ENCODE data around the gene AKT3.

Gene AKT3

DNA sequence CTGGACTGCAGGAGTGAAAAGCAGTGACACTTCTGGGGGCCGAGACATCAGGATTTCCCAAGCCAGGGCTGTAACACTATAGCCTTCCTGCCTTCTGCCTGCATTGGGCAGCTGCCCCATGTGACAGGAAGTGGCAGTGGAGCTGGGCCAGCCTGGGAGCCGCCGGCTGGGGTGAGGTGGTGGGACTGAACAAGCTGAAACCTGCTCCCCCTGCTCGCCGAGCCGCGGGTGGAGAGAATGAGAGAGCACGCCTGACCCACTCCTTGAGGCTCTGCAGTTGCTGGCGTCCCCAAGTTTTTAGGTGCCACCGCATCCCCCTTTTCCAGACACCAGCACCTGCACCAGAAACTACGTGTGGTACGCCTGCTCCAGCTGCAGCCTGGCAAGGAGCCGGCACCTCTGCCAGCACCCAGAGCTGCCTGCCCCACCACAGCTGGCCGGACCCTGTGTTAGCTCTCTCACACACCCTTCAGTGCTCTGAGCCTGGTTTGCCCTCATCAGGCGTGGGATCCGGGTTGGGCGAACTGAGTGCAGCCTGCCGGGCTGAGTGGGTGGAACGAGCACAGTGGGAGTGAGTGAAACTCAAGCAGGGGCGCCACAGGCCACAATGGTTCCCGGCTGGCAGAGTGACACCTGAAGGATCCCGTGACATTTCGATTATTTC lies 119.4 kb downstream of the AKT3 start:
- DNase-seq, result no peak

- no peak for DNase-seq
Measured at GRCh38 chr1:243729956-243730355, 120.1 kb downstream of the AKT3 start.

GRCh38 chr1:243727503-243728203 lies 122.4 kb downstream of the AKT3 start:
- no peak for DNase-seq

GRCh38 chr1:243726806-243727502 lies 123.1 kb downstream of the AKT3 start:
- DNase-seq, result no peak

DNA sequence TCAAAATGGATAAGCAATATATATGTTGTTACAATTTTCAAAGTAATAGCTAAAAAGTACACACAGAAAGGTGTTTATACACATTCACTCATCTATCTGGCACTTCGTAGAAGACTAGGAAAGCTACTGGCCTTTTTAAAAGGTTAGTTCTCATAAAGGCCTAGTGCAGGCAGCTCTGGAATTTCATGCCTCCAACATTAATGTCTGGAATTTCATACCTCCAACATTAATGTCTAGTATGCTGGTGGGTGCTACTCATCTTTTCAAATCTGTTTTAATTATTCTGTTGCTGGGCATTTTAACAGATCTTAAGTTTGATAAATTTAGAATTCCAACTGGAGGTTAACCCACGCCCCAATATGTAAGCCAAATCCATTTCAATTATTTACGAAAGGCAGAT lies 124.2 kb downstream of the AKT3 start:
- DNase-seq, result no peak

DNA sequence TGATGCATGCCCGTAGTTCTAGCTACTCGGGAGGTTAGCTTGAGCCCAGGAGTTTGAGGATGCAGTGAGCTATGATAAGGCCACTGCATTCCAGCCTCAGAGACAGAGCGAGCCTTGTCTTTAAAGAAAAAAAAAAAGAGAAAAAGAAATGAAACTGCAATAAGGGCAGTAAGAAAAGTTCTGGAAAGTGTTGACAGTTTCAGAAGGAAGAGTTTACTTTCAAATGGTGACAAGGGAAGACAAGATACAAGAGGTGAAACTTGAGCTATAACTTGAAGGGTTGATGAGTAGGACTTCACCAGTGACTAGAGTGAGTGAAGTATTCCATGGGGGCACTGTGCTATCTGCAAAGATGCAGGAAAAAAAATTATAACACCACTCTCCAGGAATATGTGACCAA lies 125.0 kb downstream of the AKT3 start:
- DNase-seq, result no peak

GRCh38 chr1:243723458-243724043 lies 126.5 kb downstream of the AKT3 start:
- DNase-seq, result no peak

DNA sequence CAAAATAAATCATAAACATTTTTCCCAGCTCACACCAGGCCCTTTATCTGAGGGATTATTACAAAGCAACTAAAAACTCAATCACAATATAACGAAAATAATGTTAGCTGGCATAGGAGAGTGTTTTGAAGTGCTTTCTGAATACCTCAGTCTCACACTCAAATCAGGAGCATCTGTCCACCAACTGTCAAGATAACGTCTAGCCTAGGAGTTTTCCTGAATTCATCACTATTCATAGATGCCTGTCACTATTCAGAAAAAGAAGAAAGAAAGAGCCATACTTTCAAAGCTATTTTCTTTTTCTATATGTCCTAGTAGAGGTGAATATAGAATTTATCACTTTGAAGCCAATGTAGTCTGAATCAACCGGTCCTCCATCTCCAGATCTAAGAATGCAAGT lies 127.0 kb downstream of the AKT3 start:
- no peak for DNase-seq

DNA sequence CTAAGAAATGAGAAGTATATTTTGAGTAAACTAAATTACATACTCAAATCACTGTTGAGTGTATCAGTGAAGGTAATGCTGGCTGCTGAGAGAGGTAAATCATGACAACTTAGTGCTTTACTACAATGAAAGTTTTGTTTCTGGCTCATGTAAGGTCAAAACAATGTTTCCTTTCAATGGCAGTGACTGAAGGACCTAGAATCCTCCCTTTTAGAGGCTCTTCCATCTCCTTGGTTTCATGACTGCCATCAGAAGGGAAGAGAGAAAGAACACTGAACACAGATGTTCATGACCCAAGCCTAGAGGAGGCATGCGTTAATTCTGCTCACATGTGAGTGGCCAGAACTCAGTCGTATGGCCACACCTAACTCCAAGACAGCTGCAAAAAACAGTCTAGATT lies 130.6 kb downstream of the AKT3 start:
- DNase-seq, result no peak

GRCh38 chr1:243718893-243719292 lies 131.2 kb downstream of the AKT3 start:
- no peak for DNase-seq

DNA sequence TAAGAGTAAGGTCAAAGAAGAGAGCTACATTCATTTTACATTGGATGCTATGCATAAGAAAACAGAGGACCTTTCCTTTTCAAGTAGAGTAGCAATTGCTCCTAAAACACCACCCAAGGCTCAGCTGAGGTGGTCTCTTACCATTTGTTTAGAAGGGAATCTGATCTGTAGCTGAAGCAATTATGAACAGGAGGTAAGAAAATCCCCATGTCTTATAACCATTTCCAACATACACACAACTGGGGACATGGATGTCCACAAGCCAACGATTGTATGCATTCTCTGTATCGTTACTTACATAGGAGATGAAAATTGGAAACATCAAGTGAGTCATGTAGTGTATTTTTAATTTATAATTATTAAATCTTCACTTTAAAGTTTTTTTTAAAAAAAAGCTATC lies 132.0 kb downstream of the AKT3 start:
- no peak for DNase-seq

GRCh38 chr1:243716906-243717305 lies 133.1 kb downstream of the AKT3 start:
- no peak for DNase-seq

- DNase-seq, result no peak
Measured at GRCh38 chr1:243715285-243715684, 134.8 kb downstream of the AKT3 start.

DNA sequence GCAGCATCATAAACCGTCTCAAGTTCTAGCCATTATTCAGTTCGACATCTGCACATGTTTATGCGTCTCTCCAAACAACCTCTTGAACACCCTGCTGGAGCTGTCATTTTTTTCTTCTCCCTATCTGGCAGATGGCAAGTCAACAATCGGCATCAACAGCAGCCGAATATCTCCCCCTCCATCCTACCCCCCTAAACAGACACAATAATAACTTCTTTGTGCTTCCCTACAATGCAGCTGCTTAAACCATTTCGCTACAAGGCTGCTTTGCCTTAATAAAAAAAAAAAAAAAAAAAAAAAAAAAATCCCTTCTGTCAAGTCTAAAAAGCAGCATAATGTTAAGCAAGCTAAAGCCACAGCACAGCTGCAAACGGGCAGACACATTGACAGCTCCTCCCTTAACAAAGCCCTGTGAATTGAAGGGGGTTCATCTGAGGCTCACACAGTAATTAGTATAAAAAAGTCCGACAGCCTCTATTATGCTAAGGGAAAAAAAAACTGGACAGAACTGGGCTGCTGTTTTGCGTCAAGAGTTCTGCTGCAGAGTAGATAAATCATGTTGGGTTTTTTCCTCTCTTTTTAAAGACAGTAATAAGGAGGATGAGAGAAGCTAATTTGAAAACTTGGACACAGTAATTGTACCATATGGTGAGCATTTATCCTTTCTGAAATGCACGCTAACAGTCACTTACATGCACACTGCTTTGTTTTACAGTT lies 136.4 kb downstream of the AKT3 start:
- DNase-seq, result no peak

GRCh38 chr1:243712941-243713340 lies 137.1 kb downstream of the AKT3 start:
- no peak for DNase-seq

GRCh38 chr1:243712242-243712641 lies 137.8 kb downstream of the AKT3 start:
- no peak for DNase-seq

- no peak for DNase-seq
Measured at GRCh38 chr1:243710467-243710866, 139.6 kb downstream of the AKT3 start.

GRCh38 chr1:243708210-243708609 lies 141.8 kb downstream of the AKT3 start:
- no peak for DNase-seq

DNA sequence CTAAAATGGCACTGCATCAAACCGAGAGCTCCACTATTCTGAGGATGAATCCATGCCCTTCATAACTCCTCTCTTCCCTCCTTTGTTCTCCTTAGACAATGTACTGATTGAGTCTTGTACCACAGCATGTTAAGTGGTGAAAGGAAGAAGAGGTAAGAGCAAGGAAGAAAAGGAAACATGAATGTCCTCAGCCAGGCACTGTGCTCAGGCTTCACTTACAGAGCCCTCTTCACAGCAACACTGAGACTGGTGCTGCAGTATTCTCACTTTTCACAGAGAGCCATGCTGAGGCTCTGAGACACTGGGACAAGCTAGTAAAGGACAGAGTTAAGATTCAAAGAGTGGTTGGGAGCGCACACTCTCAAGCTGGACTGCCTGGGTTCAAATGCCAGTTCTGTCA lies 143.5 kb downstream of the AKT3 start:
- no peak for DNase-seq

DNA sequence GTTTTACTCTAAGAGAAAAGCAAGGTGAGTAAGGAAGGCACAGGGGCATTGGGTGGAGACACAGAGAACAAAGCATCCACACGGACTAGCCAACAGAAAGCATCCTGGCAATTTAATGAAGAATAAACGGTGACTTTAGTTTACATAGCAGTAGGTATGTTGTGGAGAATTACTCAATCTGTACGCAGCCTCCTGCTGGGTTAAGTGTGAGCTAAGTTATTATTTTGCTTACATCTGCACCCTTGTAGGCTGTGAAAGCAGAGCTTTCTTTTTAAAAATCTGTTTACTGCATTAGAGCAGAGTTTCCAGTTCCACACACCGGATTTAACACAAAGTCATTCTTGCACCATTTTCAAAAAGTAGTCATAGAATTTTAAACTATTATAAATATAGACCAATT lies 144.5 kb downstream of the AKT3 start:
- no peak for DNase-seq

GRCh38 chr1:243701872-243702271 lies 148.2 kb downstream of the AKT3 start:
- no peak for DNase-seq

DNA sequence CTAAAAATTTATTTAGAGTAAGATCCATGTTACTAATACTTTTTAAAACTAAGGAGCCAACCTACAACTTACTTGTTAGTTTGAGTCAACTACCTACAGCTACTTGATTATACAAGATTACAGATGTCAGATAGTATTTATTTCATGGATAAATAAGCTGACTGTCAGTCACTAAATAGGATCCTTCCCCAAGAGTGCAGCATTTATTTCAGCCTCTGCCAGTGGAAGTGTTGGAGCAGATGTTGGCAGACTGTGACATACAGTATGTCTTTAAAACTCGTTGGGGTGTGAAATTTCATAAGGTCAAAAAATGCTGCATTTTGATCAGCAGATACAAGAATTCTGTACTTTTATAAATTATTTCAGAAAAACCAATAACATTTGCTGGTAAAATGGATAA lies 156.2 kb downstream of the AKT3 start:
- no peak for DNase-seq

DNA sequence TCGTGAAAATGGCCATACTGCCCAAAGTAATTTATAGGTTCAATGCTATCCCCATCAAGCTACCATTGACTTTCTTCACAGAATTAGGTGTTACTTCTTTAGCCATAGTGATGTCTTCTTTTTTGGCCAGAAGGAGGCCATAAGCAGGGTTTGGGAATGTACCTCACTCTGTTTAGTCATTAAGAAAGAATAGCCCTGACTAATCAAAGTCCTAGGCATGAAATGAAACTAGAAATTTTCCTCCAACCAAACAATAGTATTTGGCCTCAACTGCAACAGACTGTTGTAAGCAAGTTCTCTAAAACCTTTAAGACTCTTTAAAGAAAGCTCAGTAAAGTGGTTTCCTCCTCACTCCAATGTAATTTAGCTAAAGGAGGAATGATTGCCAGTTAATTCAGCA lies 163.9 kb downstream of the AKT3 start:
- no peak for DNase-seq

Measured in activated T-cell treated with anti-CD3 and anti-CD28 coated beads, Interleukin-2, amount 50 U/mL, for 1 hour (primary cell).